Measurements from ENCODE around the gene NUP93.
"Not testable (repeated sequence)": the region's sequence is repeated elsewhere in the genome, so short reads cannot be mapped to it uniquely, and the experiment has no call there.

The NUP93 gene

GRCh38 chr16:56852401-56852730 is 122.4 kb downstream of the NUP93 start:
- no peak for DNase-seq

GRCh38 chr16:56852968-56853367 is 123.0 kb downstream of the NUP93 start:
- DNase-seq = no peak

GRCh38 chr16:56855201-56855600 is 125.3 kb downstream of the NUP93 start:
- no peak for DNase-seq

GRCh38 chr16:56855946-56856345 is 126.0 kb downstream of the NUP93 start:
- no peak for DNase-seq

DNA sequence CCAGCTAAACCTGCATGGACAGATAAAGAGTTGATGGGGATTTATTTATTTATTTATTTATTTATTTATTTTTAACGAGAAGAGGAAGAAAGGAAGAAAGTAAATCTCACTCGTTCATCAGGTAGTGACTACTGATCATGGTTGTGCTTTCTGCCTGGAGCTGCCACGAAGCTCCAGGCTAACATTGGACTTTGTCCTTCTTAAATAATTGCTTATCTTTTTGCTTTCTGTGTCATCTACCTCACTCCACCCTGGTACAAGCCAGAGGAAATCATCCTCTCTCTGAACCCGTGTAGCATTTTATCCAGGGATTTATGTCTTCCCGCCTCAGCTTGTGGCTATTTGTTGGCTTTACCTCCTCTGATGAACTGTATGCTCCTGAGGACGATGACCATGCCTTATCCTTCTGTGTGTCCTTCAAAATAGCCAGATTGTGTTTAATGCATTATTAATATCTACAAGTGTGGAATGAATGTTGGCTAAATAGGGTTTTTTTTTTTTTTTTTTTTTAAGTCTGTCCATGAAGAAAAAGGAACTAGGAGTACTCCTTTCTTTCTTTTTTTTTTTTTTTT is 127.0 kb downstream of the NUP93 start:
- DNase-seq = no peak

DNA sequence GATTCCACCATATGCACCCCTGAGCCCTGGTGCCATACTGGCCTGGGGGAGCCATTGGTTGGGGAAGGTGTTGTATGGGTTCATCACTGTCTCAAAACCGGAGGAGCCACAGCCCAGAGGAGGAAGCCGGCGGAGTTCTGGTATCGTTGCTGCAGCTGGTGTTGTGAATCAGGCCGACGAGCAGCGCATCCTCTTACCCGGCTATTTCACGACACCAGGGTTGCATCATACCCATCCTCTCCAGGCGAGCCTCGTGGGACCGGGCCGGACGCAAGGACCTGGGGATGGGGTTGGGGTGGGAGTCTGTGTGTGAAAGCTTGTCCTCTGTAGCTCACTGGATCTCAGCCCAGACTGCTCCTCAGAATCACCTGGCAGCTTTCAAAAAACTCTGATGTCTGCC is 128.4 kb downstream of the NUP93 start:
- no peak for DNase-seq

DNA sequence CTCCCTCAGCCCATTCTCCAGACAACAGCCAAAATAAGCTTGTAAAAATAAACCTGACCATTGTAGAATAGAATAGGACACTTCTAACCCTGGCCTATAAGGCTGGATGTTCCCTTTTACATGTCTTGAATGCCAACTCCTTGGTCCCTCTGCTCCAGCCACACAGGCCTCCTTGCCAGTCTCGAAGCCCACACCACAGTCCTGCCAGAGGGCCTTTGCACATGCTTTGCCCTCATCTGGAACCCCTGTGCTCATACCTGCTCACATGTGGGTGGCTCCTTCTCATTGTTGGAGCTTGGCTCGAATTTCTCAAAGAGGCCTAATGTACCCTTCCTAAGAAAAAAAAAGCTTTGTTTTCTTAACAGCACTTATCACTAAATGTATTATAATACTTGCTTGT is 129.7 kb downstream of the NUP93 start:
- no peak for DNase-seq

DNA sequence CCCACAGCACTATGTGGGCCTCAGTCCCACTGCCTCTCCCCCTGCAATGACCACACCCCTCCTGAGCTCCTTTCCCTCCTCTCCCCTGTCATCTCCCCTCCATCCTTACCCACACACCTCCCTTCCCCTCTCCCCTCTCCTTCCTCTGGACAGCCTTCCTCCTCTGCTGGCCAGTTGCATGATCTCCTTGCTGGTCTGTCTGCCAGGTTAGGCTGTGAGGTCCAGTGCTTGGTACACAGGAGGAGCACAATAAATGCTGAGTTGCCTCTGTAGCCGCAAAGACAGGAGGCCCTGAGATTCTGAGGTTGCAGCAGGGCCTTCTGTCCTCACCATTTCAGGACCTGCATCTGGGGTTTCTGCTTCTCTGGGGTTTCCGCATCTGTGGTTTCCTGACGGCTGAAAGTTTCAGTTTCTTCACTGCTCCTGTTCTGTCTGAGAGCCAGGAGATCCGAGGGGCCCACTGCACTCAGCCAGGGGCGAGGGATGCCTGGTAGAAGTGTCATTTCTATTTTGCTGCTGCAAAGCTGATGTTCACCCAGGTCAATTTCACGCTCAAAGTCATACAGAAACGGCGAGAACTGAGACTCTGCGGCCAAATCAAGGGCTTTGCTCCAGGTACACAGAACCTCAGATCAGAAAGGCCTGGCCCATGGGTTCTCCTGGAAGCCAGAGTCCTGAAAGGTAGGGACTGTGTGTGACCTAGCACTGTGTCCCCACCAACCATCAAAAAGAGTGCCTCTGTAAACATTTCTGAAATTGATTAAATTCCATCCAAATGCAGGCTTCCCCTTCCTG is 130.5 kb downstream of the NUP93 start:
- peak in 1 of 2 donors; percentile 40 for DNase-seq

DNA sequence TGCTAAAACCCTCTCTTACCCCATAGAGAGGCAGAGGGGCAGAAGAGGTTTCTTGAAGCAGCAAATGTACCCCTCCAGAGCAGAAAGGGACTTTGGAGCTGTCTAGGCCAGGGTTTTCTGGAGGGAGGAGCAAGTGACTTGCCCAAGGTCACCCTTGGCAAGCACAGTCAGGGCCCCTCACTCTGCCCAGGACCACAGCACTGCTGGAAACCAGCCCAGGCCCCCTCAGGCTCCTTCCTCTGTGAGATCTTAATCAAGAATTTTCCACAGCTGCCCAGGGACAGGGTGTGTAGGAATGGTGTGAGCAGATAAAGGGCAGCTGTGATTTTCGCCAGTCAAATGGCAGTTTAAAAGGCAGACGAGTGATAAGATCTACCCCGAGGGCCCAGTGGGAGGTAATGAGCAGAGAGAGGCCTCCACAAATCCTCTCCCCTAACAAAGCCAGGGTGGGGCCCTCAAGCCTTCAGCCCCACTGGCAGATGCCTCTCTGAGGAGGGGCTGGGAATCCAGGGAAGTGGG is 131.2 kb downstream of the NUP93 start:
- DNase-seq = no peak

DNA sequence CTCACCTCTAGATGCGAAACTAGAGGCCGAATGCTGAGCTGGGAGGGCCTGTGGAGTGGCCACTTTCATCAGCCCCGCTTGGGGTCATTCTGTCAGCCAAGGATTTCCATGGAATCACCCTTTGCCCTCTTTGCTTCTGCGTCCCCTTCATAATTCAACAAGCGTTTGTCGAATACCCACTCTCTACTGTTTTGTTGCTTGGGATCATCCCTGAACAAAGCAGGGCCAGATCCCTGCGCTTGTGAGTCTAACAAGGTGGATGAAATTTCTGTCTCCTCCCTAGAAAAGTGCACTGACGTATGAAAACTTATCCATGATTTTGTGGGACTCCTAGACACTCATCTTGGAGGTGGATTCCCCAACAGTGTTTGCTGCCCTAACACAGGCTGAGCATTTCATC is 131.8 kb downstream of the NUP93 start:
- no peak for DNase-seq

DNA sequence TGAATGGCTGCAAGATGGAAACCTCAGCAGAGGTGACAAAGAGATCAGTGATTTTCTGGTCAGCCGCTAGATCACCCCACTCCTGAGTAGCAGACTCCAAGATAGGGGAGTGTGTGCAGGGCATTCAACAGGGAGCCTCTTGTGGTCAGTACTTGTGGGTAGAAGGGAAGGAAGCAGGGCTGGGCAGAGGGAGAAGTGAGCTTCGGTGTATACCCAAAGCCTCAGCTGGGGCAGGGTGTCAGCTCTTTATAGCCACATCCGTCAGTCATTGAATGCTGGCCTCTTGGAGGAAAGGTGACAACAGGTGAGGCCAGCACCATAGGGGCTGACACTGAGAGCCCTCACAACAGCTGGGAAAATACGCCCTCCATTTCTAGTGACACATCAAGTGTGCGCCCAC is 132.8 kb downstream of the NUP93 start:
- no peak for DNase-seq

DNA sequence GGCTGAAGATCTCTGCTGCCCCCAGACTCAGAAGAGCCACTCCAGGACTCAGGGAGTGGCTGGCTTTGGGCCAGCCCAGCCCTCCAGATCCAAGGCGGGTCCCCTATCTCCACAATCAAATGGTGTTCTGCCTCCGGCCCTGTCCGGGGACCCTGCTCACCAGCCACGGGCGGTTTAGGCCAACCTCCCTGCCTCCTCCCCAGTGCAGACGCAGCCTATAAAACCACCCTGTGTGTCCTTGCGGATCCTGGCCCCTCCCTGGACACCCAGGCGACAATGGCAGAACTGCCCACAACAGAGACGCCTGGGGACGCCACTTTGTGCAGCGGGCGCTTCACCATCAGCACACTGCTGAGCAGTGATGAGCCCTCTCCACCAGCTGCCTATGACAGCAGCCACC is 135.0 kb downstream of the NUP93 start, which contains the start of gene SLC12A3:
TSS of gene SLC12A3 (plus strand) at position 248 of the 400 bp plus-strand sequence. CDS start at position 277, 29 bp downstream.
- DNase-seq = no peak

- DNase-seq = no peak
Measured at GRCh38 chr16:56865394-56866062, 135.6 kb downstream of the NUP93 start.

- DNase-seq = peak; percentile 38 to 47
Measured at GRCh38 chr16:56866955-56867830, 137.3 kb downstream of the NUP93 start.

DNA sequence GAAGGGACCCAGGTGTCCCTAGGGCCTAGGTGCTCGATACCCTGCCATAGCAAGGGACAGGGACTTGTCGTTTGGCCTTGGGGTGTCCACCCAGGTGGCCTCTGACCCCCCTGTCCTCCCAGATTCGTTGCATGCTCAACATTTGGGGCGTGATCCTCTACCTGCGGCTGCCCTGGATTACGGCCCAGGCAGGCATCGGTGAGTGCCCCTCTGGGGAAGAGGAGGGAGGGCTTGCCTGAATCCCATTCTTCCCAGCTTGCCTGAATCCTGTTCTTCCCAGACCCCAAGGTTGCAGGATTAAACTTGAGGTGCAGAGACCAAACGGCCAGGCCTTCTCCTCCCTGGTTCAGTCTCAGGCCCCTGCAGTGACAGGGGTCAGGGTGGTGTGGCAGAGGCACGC is 138.2 kb downstream of the NUP93 start:
- DNase-seq = no peak

- DNase-seq = not testable (repeated sequence)
Measured at GRCh38 chr16:56868766-56869165, 138.8 kb downstream of the NUP93 start.

DNA sequence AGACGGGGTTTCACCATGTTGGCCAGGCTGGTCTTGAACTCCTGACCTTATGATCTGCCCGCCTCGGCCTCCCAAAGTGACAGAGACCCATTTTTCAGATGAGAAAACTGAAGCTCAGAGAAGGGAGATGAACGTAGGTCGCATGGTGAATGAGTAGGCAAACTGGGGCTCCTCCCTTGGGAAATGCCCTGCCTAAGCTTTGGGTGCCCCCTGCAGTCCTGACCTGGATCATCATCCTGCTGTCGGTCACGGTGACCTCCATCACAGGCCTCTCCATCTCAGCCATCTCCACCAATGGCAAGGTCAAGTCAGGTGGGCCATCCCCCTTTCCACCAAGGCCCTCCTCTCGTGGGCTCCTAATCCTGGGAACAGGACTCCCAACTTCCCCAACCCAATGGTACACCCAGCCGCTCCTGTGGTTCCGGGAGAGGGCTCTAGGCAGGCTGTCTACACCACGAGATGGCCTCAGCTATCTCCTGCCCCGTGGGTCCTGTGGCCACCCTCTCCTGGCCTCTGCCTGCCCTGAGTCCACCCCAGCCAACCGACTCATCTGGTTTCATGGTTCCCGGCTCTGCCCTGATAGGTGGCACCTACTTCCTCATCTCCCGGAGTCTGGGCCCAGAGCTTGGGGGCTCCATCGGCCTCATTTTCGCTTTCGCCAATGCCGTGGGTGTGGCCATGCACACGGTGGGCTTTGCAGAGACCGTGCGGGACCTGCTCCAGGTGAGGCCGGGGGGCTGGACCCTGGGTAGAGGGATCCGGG is 139.8 kb downstream of the NUP93 start:
- DNase-seq = no peak

DNA sequence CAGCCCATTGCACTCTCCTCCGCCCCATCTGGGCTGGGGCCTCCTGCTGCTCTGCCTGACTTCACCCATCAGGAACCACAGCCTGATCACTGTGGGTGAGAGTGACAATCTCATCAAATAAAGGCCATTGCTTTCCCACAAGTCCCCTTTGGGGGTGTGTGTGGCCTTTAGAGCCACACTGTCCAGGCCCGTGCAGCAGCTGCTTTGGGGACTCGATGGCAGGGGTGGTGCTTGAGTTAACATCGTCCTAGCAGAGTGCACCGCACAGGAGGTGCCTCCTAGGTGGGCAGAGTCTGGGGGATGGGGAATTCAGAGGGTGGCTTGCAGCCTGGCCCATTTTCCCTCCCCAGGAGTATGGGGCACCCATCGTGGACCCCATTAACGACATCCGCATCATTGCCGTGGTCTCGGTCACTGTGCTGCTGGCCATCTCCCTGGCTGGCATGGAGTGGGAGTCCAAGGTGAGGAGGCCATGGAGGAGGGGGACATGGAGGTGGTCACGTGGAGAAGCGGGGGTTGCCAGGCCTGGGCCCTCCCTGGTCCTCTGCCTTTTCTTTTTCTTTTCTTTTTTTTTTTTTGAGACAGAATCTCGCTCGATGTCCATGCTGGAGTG is 140.5 kb downstream of the NUP93 start:
- DNase-seq = no peak

DNA sequence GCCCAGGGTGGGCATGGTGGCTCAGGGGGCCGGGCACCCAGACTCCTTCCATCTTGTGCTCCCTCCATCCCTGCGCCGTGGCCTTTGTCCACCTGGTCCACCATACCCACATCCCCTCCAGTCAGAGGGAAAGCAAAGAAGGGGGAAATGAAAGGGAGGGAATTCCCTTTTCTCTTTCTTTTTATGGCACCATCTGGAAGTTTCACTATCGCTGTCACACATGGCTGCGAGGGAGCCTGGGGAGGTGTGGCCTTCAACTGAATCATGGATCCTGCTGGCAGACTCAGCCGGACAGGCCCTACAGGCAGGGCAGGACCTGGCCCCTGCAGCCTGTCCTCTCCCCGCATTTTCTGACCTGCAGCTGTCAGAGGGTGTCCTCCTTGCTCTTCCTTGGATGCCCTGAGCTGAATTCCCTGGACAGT is 141.3 kb downstream of the NUP93 start:
- DNase-seq = no peak

GRCh38 chr16:56872863-56873391 is 143.0 kb downstream of the NUP93 start:
- no peak for DNase-seq

DNA sequence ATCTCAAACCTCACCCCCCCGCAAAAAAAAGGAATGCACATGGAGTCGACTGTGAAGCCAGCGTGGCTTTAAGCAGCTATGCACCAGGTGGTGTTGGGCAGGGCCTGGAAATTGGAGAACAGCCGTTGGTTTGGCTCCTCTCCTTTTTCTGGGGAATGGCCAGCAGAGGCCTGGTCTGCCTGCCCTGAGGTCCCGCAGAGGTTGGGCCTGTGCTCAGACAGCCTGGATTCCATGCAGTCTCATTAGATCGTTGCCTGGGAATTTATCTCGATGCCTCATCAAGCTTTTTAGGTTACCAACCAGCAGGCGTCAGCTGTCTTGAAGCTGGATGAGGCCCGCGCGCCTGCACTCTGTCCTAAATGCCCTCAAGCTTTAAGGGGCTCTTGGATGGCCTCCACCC is 144.9 kb downstream of the NUP93 start:
- no peak for DNase-seq
